ENCODE measurements around the gene FAM111A.

- TF ChIP-seq EZH2phosphoT487 (IDR thresholded peaks at IDR 0.05; ENCODE audit: borderline replicate concordance) (no peak), CTCF (conservative IDR thresholded peaks at IDR 0.05; ENCODE audit: low read length) (no peak)
Observed at GRCh38 chr11:59180168-59180776, 37.6 kb downstream of the FAM111A start.
